CD14-positive monocyte (primary cell): ENCODE data around the gene BSPRY. TPM values are rescaled to one million over a fixed set of nuclear protein-coding genes. Genes with fewer than 3 reads are reported as not detected.

Experiments used
- DNase-seq, 3 donors: peaks; one replicate each; pipeline ENCODE4 v3.0.0-alpha.2; 2011 to 2022
- H2AFZ ChIP-seq: 2 replicates; pipeline ENCODE4 v1.6.0; 2012; ENCODE audit warnings: mild to moderate bottlenecking, low read depth, low read length, inconsistent platforms; ENCODE audit not compliant: insufficient read depth, poor library complexity, severe bottlenecking
- H3K27ac ChIP-seq, 2 donors: 1 replicate in 1 of 2; 2 replicates in 1 of 2; pipeline ENCODE4 v1.5.1; 2012 to 2013; ENCODE audit warnings: low read length in 2 of 2, control low read depth in 1 of 2, inconsistent platforms in 1 of 2, low read depth in 1 of 2, mild to moderate bottlenecking in 1 of 2
- H3K27me3 ChIP-seq, 2 donors: one replicate each; pipeline versions ENCODE4 v1.6.0 to v1.6.1; 2011 to 2013; ENCODE audit warnings: low read length in 2 of 2; ENCODE audit not compliant: control insufficient read depth in 2 of 2, insufficient read depth in 2 of 2
- H3K36me3 ChIP-seq, 2 donors: replicated peaks in 1 of 2; 1 replicate in 1 of 2; 2 replicates in 1 of 2; pipeline versions ENCODE4 v1.5.1 to v1.6.1; 2012 to 2013; ENCODE audit warnings: low read length in 2 of 2, control low read depth in 1 of 2, inconsistent platforms in 1 of 2, mild to moderate bottlenecking in 1 of 2; ENCODE audit not compliant: insufficient read depth in 2 of 2, control insufficient read depth in 1 of 2
- H3K4me1 ChIP-seq, 2 donors: 1 replicate in 1 of 2; 2 replicates in 1 of 2; pipeline versions ENCODE4 v1.5.1 to v1.6.1; 2012 to 2013; ENCODE audit warnings: low read length in 2 of 2, control low read depth in 1 of 2, inconsistent platforms in 1 of 2, mild to moderate bottlenecking in 1 of 2, moderate library complexity in 1 of 2; ENCODE audit not compliant: insufficient read depth in 2 of 2, control insufficient read depth in 1 of 2
- H3K4me2 ChIP-seq: replicated peaks from 2 replicates; pipeline ENCODE3; 2012; ENCODE audit warnings: low read length, moderate library complexity, mild to moderate bottlenecking; ENCODE audit not compliant: poor library complexity, severe bottlenecking; ENCODE audit errors: extremely low read depth
- H3K4me3 ChIP-seq, 3 experiments: fragments of 200-600 bp in 1 of 3; sonication (generic) in 1 of 3; replicated peaks in 1 of 3; 1 replicate in 2 of 3; 2 replicates in 1 of 3; pipeline ENCODE4 v1.5.1; 2011 to 2013; ENCODE audit warnings: low read length in 3 of 3, mild to moderate bottlenecking in 3 of 3, control low read depth in 2 of 3, low read depth in 2 of 3, inconsistent platforms in 1 of 3, moderate library complexity in 1 of 3
- H3K79me2 ChIP-seq: 2 replicates; pipeline ENCODE4 v1.6.0; 2012; ENCODE audit warnings: mild to moderate bottlenecking, control low read depth, inconsistent platforms, low read length, moderate library complexity; ENCODE audit not compliant: insufficient read depth
- H3K9ac ChIP-seq: 2 replicates; pipeline ENCODE4 v1.6.0; 2017; ENCODE audit warnings: low read length, mild to moderate bottlenecking; ENCODE audit not compliant: insufficient read depth, poor library complexity, severe bottlenecking
- H3K9me3 ChIP-seq, 2 donors: replicated peaks in 1 of 2; 1 replicate in 1 of 2; 2 replicates in 1 of 2; pipeline versions ENCODE4 v1.5.1 to v1.6.1; 2012 to 2013; ENCODE audit warnings: low read length in 2 of 2, control low read depth in 1 of 2; ENCODE audit not compliant: control insufficient read depth in 1 of 2, insufficient read depth in 1 of 2
- H4K20me1 ChIP-seq: 2 replicates; pipeline ENCODE4 v1.6.0; 2012; ENCODE audit warnings: mild to moderate bottlenecking, low read length, control low read depth, moderate library complexity; ENCODE audit not compliant: insufficient read depth
- H3K27ac Mint-ChIP-seq, 7 donors: one replicate each; pipeline ENCODE4 v1.8.0; 2020; ENCODE audit warnings: mild to moderate bottlenecking in 7 of 7, mixed read lengths in 7 of 7, moderate library complexity in 6 of 7, inconsistent platforms in 2 of 7
- H3K27me3 Mint-ChIP-seq, 3 donors: one replicate each; pipeline ENCODE4 v1.8.0; 2021 to 2022; ENCODE audit warnings: low read depth in 3 of 3, mild to moderate bottlenecking in 3 of 3, mixed read lengths in 3 of 3, moderate library complexity in 3 of 3, inconsistent platforms in 1 of 3
- H3K36me3 Mint-ChIP-seq, 2 donors: one replicate each; pipeline ENCODE4 v1.8.0; 2020; ENCODE audit warnings: mixed read lengths in 2 of 2, inconsistent platforms in 1 of 2, mild to moderate bottlenecking in 1 of 2
- H3K4me1 Mint-ChIP-seq: one replicate; pipeline ENCODE4 v1.8.0; 2020; ENCODE audit warnings: mild to moderate bottlenecking, mixed read lengths
- H3K4me3 Mint-ChIP-seq, 2 donors: one replicate each; pipeline ENCODE4 v1.8.0; 2020; ENCODE audit warnings: mild to moderate bottlenecking in 2 of 2, mixed read lengths in 2 of 2, moderate library complexity in 1 of 2
- H3K9me3 Mint-ChIP-seq, 7 donors: one replicate each; pipeline ENCODE4 v1.8.0; 2020 to 2022; ENCODE audit warnings: mixed read lengths in 7 of 7, mild to moderate bottlenecking in 6 of 7, moderate library complexity in 6 of 7, inconsistent platforms in 2 of 7
- CTCF ChIP-seq: fragments of 200-600 bp; IDR thresholded peaks from one replicate; pipeline ENCODE4 v1.8.0; 2022; ENCODE audit warnings: antibody characterized with exemption, mild to moderate bottlenecking
- WGBS: methylation state at CpG from one replicate; pipeline ENCODE4 v1.1.5; 2013; ENCODE audit warnings: missing lambda C conversion rate; ENCODE audit not compliant: insufficient coverage; 5-methylcytosine and 5-hydroxymethylcytosine counted together
- intact Hi-C, 2 donors: fragments of 100-400 bp; cut with micrococcal nuclease; formaldehyde crosslinking; loops; one replicate each; pipeline versions ENCODE4 v1.15.0 to v1.15.1; 2023
- polyA plus RNA-seq, 3 donors: library from polyadenylated mRNA; depleted of rRNA in 1 of 3; unstranded in 2 of 3; stranded (reverse) in 1 of 3; fragments of 300-500 nt in 2 of 3; fragments of >200 nt in 1 of 3; fragmentation: Illumina TruSeq in 2 of 3; gene quantifications; 1 replicate in 2 of 3; 2 replicates in 1 of 3; pipeline ENCODE4 v1.2.3, GENCODE V29; 2012 to 2021

The BSPRY gene
- polyA plus RNA-seq, 3 donors: 0.16 TPM; not detected in 2

GRCh38 chr9:113317777-113318176, 31.6 kb upstream of the BSPRY start:
- H3K36me3 ChIP-seq: no peaks in the 10 kb centered on the region
- no peak overlapping the region for H3K4me2 ChIP-seq
- intact Hi-C loops: no loop called here
- no peak for TF ChIP-seq CTCF
- no peak overlapping the region for H2AFZ ChIP-seq
- H3K79me2 ChIP-seq: no peaks in the 10 kb centered on the region
- Mint-ChIP-seq H3K4me1 (no peaks in the 10 kb centered on the region), H3K27ac (peak overlapping the region in 1 of 7 donors; percentile 17), H3K4me3 (no peak overlapping the region), H3K9me3 (peaks cover 0 to 2% (median 0%) of the 10 kb centered on the region in 7 donors), H3K27me3 (no peaks in the 10 kb centered on the region), H3K36me3 (no peaks in the 10 kb centered on the region)
- H3K9me3 ChIP-seq: no peaks in the 10 kb centered on the region
- H3K4me1 ChIP-seq: no peaks in the 10 kb centered on the region
- no peak overlapping the region for H3K9ac ChIP-seq
- no peak overlapping the region for H3K4me3 ChIP-seq
- H4K20me1 ChIP-seq: no peaks in the 10 kb centered on the region
- no peaks in the 10 kb centered on the region for H3K27me3 ChIP-seq
- H3K27ac ChIP-seq: no peak overlapping the region
- 100% methylated on average over 1 of the region's 2 CpGs for WGBS
- no peak for DNase-seq

GRCh38 chr9:113319054-113319453, 30.3 kb upstream of the BSPRY start:
- intact Hi-C loops: no loop called here
- DNase-seq: no peak
- no peaks in the 10 kb centered on the region for H3K36me3 ChIP-seq
- H3K79me2 ChIP-seq: no peaks in the 10 kb centered on the region
- H3K4me2 ChIP-seq: no peak overlapping the region
- H3K4me1 ChIP-seq: no peaks in the 10 kb centered on the region
- H2AFZ ChIP-seq: no peak overlapping the region
- no peaks in the 10 kb centered on the region for H4K20me1 ChIP-seq
- Mint-ChIP-seq H3K4me1 (no peaks in the 10 kb centered on the region), H3K27ac (no peak overlapping the region), H3K4me3 (no peak overlapping the region), H3K9me3 (peaks cover 0 to 2% (median 0%) of the 10 kb centered on the region in 7 donors), H3K27me3 (peaks cover 0 to 1% (median 0%) of the 10 kb centered on the region in 3 donors), H3K36me3 (no peaks in the 10 kb centered on the region)
- no peaks in the 10 kb centered on the region for H3K27me3 ChIP-seq
- no peak overlapping the region for H3K4me3 ChIP-seq
- TF ChIP-seq CTCF: no peak
- no peak overlapping the region for H3K27ac ChIP-seq
- H3K9ac ChIP-seq: no peak overlapping the region
- WGBS: no CpG with 5 or more reads among the region's 2 CpGs
- H3K9me3 ChIP-seq: no peaks in the 10 kb centered on the region
